ENCODE measurements around the gene OCA2.

GRCh38 chr15:27854601-27855000, 244.5 kb downstream of the OCA2 start:
- TF ChIP-seq YY1 (IDR thresholded peaks at IDR 0.05; ENCODE audit: insufficient read depth, insufficient read length): no peak
- TF ChIP-seq ZNF274 (IDR thresholded peaks at IDR 0.05; ENCODE audit: low read depth, low read length): no peak
- TF ChIP-seq SUZ12 (IDR thresholded peaks at IDR 0.05; ENCODE audit: extremely low read depth, insufficient read depth, insufficient read length): no peak

Measured in NT2/D1 (cell line).